ENCODE measurements around the gene TRAF1.
"Not testable (repeated sequence)": the region's sequence is repeated elsewhere in the genome, so short reads cannot be mapped to it uniquely, and the experiment has no call there.

TRAF1 gene, protein sequence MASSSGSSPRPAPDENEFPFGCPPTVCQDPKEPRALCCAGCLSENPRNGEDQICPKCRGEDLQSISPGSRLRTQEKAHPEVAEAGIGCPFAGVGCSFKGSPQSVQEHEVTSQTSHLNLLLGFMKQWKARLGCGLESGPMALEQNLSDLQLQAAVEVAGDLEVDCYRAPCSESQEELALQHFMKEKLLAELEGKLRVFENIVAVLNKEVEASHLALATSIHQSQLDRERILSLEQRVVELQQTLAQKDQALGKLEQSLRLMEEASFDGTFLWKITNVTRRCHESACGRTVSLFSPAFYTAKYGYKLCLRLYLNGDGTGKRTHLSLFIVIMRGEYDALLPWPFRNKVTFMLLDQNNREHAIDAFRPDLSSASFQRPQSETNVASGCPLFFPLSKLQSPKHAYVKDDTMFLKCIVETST

DNA sequence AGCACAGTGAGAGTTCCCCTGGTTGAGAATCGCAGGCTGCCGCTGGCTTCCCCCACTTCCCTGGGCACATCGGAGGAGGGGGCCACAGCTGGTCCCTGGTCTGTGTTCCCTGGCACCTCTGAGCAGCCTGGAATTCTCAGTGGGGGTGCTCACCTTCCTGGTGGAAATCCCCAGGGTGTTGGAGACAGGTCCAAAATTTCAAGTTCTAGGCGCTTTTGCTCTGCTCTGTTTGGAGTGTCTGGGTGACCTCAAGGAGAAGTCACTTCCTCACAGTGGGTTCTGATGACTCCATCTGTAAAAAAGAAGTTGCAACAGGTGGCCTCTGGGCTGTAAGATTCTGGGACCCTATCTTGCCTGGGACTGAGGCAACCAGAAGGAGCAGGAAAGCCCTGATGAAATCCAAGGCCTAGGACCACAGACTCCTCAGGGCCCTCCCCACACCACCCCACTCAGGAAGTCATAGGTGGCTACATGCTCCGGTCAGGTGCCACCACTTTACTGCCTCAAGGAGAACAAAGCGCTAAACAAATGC is at the start of gene TRAF1:
TSS of gene TRAF1 (minus strand) at position 400 of the 532 bp plus-strand sequence. CDS start 721 bp downstream, outside the sequence.
- no peak for DNase-seq

GRCh38 chr9:120974921-120975320 is 48.3 kb upstream of the TRAF1 start:
- no peak for DNase-seq

DNA sequence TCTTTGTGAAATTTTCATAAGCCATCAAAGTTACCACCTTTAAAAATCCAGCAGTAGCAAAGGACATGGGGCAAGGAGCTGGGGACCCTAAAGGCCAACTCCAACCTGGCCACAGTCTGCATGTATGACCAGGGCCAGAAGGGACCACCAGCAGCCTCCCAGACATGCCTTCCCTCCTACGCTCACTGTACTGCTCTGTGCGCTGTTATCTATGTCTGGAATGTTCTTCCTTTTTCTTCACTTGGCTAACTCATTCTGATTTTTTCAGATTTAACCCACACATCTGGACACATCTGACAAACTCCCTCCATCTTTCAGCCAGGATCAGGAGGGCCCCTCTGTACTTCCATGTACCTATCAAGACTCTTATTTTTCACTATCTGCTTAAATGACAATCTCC is 47.6 kb upstream of the TRAF1 start:
- DNase-seq = no peak

- DNase-seq = no peak
Measured at GRCh38 chr9:120971938-120972337, 45.3 kb upstream of the TRAF1 start.

GRCh38 chr9:120971471-120971870 is 44.9 kb upstream of the TRAF1 start:
- DNase-seq = not testable (repeated sequence)

GRCh38 chr9:120970244-120970643 is 43.6 kb upstream of the TRAF1 start:
- DNase-seq = no peak

- no peak for DNase-seq
Measured at GRCh38 chr9:120966013-120966369, 39.4 kb upstream of the TRAF1 start.

- DNase-seq = no peak
Measured at GRCh38 chr9:120965344-120966012, 38.9 kb upstream of the TRAF1 start.

- DNase-seq = no peak
Measured at GRCh38 chr9:120961936-120962335, 35.3 kb upstream of the TRAF1 start.

GRCh38 chr9:120960001-120960400 is 33.4 kb upstream of the TRAF1 start:
- DNase-seq = no peak

DNA sequence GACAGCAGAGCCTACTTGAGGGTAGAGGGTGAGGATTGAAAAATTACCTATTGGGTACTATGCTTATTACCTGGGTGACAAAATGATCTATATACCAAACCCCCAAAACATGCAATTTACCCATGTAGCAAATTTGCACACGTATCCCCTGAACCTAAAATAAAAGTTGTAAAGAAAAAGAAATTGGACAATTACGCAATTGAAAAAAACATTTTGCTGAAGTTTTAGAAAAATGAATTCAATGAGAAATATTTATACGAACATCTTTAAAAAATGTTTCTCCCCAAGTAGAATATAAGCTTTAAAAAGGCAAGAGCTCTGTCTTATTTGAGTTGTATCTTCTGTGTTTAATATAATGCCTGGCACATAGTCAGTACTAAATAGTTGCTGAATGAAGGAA is 30.3 kb upstream of the TRAF1 start:
- DNase-seq = no peak

DNA sequence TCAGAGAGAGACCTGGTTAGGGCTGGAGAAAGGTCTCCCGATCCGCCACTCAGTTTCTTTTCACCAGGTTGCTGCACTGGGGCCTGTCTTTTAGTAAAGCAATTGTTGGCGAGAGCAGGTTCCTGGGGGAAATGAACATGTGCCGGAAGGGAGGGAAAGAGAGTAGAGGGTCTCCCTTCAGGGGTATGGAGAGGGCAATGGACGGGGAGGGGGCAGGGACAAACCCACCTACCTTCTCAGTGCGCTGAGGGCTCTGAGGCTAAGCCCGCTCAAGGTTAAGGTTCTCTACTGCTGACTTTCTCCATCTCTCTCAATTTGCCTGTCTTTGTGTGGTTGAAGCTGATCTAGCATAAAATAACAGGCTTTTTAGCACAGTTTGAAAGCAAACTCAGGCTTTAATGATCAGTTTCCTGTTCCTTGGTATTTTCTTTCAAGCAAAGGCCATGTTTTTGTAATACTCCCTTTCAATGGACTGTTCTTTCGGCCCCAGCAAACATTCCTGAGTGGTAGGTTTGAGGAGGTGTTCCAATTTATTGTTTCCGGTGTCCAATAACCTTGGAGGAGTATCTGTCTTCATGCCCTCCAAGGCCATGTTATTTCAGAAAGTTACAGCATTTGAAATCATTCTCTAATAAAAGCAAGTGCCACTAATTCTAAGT is 25.5 kb upstream of the TRAF1 start:
- DNase-seq = no peak

GRCh38 chr9:120950421-120951388 is 24.1 kb upstream of the TRAF1 start:
- DNase-seq = no peak

DNA sequence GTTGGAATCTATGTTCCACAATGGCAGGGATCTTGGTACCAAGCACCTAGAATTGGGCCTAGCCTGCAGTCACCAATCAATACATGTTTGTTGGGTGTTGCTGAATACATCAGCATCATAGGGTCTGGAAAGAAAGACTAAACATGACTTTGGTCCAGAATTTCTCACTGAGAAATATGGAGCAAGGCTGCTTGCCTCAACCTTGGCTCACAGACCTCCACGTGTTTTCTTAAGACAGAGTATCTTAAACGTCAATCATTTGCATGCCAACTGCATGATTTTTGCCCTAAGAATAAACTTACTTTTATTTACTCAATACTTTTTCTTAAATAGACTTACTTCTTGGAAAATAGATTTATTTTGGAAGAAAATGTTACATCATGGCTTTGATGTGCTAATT is 22.7 kb upstream of the TRAF1 start:
- DNase-seq = no peak

DNA sequence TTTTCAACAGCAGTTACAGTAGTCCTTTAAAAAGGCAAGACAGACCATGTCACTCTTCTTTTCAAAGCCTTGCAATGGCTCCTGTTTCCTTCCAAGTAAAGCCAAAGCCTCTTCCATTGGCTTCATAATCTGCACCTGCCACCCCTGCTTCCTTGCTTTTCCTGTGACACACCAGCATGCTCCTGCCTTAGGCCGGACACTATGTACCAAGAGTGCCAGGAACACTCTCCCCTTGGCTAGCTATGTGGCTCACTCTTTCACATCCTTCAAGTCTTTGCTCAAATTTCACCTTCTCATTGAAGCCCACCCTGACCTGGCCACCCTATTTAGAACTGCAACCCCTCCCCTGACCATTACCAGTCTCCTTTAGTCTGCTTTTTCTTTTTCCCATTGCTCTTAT is 22.2 kb upstream of the TRAF1 start:
- DNase-seq = no peak

GRCh38 chr9:120947222-120947621 is 20.6 kb upstream of the TRAF1 start:
- no peak for DNase-seq

GRCh38 chr9:120946259-120946658 is 19.7 kb upstream of the TRAF1 start:
- DNase-seq = no peak

GRCh38 chr9:120944948-120945347 is 18.4 kb upstream of the TRAF1 start:
- DNase-seq = no peak

DNA sequence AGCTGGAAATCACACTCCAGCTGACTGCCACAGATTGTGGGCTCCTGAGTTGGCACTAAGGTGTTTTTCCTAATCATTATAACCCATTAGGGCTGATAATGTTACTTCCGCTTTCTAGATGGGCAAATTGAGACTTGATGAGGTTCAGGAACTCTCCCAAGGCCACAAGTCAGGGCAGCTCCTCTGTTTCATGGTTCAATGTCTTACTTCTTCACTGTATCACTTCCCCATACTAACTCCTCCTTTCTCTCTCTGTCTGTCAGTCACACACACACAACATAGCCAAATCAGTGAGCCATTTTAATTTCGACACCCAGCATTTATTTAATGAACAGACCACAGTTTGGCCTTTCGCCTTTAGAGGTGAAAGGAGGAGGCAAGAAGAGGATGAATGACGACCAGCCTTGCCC is 17.8 kb upstream of the TRAF1 start:
- no peak for DNase-seq

- no peak for DNase-seq
Measured at GRCh38 chr9:120942186-120943001, 15.8 kb upstream of the TRAF1 start.

DNA sequence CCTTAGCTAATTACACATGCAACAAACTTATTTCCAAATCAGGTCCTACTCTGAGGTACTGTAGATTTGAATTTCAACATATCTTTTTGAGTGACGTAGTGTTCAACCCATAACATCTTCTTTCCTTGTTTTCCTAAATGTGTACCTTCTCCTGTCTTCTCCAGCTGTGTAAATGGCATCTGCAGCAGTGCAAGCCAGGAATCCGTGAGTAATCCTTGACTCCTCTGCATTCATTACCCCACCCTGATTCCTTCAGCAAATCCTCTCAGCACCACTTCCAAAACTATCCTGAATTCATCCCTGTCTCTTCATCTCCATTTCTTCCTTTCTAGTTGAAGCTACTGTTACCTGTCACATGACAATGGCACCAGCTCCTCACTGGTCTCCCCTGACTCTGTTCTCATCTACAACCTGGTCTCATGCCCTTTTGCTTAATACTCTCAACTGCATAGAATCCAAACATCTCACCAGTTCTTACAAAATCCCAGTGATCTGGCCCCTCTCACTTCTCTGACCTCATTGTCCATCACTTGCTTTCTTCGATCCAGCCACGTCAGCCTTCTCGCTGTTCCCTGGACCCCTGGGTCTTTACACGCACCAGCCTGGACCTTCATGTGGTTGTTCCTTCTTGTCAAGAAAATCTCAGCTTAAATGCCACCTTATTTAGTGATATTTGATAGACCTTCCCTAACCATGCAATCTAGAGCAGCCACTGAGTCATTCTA is 14.6 kb upstream of the TRAF1 start:
- DNase-seq = no peak

All from activated effector memory CD4-positive, alpha-beta T cell treated with Interleukin-2 at 50 U/mL for 16 hours (primary cell).